SKM-1 treated with dmso at 0.1 percent for 144 hours (cell line): ENCODE results near the gene EFNA5.

ENCODE experiments used
- DNase-seq: peaks from one replicate; lab custom pipeline; 2025; ENCODE audit not compliant: unreplicated experiment; lab: John Stamatoyannopoulos, UW

EFNA5 gene

GRCh38 chr5:107670932-107671741, at the start of gene EFNA5:
Gene EFNA5, minus strand, starts transcription at chr5:107670937.
- no peak for DNase-seq

GRCh38 chr5:107719034-107719606, 48.4 kb upstream of the EFNA5 start:
- no peak for DNase-seq

- no peak for DNase-seq
These were observed 47.1 kb upstream of the EFNA5 start for GRCh38 chr5:107717816-107718215.

GRCh38 chr5:107713228-107713627, 42.5 kb upstream of the EFNA5 start:
- no peak for DNase-seq

GRCh38 chr5:107712359-107712870, 41.7 kb upstream of the EFNA5 start:
- no peak for DNase-seq

- no peak for DNase-seq
These were observed 34.8 kb upstream of the EFNA5 start for GRCh38 chr5:107705402-107706014.

- DNase-seq: no peak
These were observed 34.1 kb upstream of the EFNA5 start for GRCh38 chr5:107704681-107705401.

GRCh38 chr5:107700481-107700880, 29.7 kb upstream of the EFNA5 start:
- no peak for DNase-seq

- DNase-seq: no peak
These were observed 28.7 kb upstream of the EFNA5 start for GRCh38 chr5:107699425-107699824.

GRCh38 chr5:107698286-107698685, 27.5 kb upstream of the EFNA5 start:
- DNase-seq: no peak

- no peak for DNase-seq
These were observed 25.8 kb upstream of the EFNA5 start for GRCh38 chr5:107696498-107696897.

GRCh38 chr5:107696080-107696479, 25.3 kb upstream of the EFNA5 start:
- no peak for DNase-seq

GRCh38 chr5:107687937-107688336, 17.2 kb upstream of the EFNA5 start:
- DNase-seq: no peak

- no peak for DNase-seq
These were observed 16.7 kb upstream of the EFNA5 start for GRCh38 chr5:107687404-107687803.

GRCh38 chr5:107682533-107682932, 11.8 kb upstream of the EFNA5 start:
- DNase-seq: no peak

GRCh38 chr5:107680799-107681198, 10.1 kb upstream of the EFNA5 start:
- DNase-seq: no peak

- DNase-seq: no peak
These were observed 9.4 kb upstream of the EFNA5 start for GRCh38 chr5:107680099-107680498.

GRCh38 chr5:107676702-107677101, 6.0 kb upstream of the EFNA5 start:
- DNase-seq: no peak

- no peak for DNase-seq
These were observed 4.5 kb upstream of the EFNA5 start for GRCh38 chr5:107675201-107675600.

- no peak for DNase-seq
These were observed 3.9 kb upstream of the EFNA5 start for GRCh38 chr5:107674655-107675054.

- DNase-seq: peak; percentile 59
These were observed 2.8 kb upstream of the EFNA5 start for GRCh38 chr5:107673368-107674136.
